Panc1 (cell line): ENCODE results near the gene NEK5. TPM values are rescaled to one million over a fixed set of nuclear protein-coding genes. Genes with fewer than 3 reads are reported as not detected.

Experiments
- ATAC-seq: fragments of 200-7000 bp; cut with Tn5 transposase; 2 replicates; pipeline ENCODE4 v1.9.1; 2020; ENCODE audit warnings: mild to moderate bottlenecking, moderate library complexity
- BruUV-seq: library from RNA; stranded (reverse); fragments of 400-500 nt; replicated peaks from 2 replicates; lab custom pipeline; 2021; lab: Mats Ljungman, UMichigan
- CTCF ChIA-PET: fragments of 300-600 bp; sonication (Branson Sonifier 250); formaldehyde crosslinking; loops from one replicate; lab custom pipeline; 2022; ENCODE audit warnings: antibody characterized with exemption; lab: Charles Lee
- POLR2A ChIA-PET: fragments of 300-600 bp; sonication (Branson Sonifier 250); formaldehyde crosslinking; loops from one replicate; lab custom pipeline; 2022; ENCODE audit warnings: antibody characterized with exemption; lab: Charles Lee
- DNase-seq: peaks from one replicate; pipeline ENCODE4 v3.0.0-alpha.2; 2010; ENCODE audit warnings: low read depth, low spot score
- H3K27ac ChIP-seq: 2 replicates; pipeline ENCODE4 v1.5.1; 2011; ENCODE audit warnings: mild to moderate bottlenecking, low read length, inconsistent platforms
- H3K27me3 ChIP-seq: fragments of 200-500 bp; sonication (Bioruptor generic); 2 replicates; pipeline ENCODE4 v1.6.0; 2014; ENCODE audit warnings: low read length, inconsistent platforms; ENCODE audit not compliant: control insufficient read depth, insufficient read depth
- H3K36me3 ChIP-seq: fragments of 200-500 bp; sonication (Bioruptor generic); 2 replicates; pipeline ENCODE4 v1.5.1; 2014; ENCODE audit warnings: inconsistent platforms, mild to moderate bottlenecking, low read length, moderate library complexity; ENCODE audit not compliant: control insufficient read depth, insufficient read depth
- H3K4me1 ChIP-seq: 2 replicates; pipeline ENCODE4 v1.5.1; 2011; ENCODE audit warnings: inconsistent platforms, mild to moderate bottlenecking, low read length, moderate library complexity; ENCODE audit not compliant: control insufficient read depth, insufficient read depth
- H3K4me3 ChIP-seq, 2 experiments: 2 replicates each; pipeline ENCODE4 v1.5.1; 2011 to 2012; ENCODE audit warnings: low read depth in 2 of 2, low read length in 2 of 2, mild to moderate bottlenecking in 2 of 2, inconsistent platforms in 1 of 2, moderate library complexity in 1 of 2
- H3K9me3 ChIP-seq: fragments of 200-500 bp; sonication (Bioruptor generic); 2 replicates; pipeline ENCODE4 v1.5.1; 2014; ENCODE audit warnings: low read depth, mild to moderate bottlenecking, inconsistent platforms, low read length, moderate library complexity; ENCODE audit not compliant: control insufficient read depth, insufficient read depth
- CTCF ChIP-seq: fragments of 450-650 bp; IDR thresholded peaks from 2 replicates; pipeline ENCODE4 v1.5.1; 2017; ENCODE audit warnings: mild to moderate bottlenecking
- POLR2AphosphoS5 ChIP-seq: IDR thresholded peaks from 2 replicates; pipeline ENCODE4 v1.6.1; 2012; ENCODE audit warnings: mild to moderate bottlenecking, low read depth, low read length, moderate library complexity
- REST ChIP-seq, 2 experiments: IDR thresholded peaks; 2 replicates each; pipeline ENCODE4 v1.6.1; 2011 to 2012; ENCODE audit warnings: low read depth in 2 of 2, control low read depth in 1 of 2, low read length in 1 of 2, mild to moderate bottlenecking in 1 of 2, moderate library complexity in 1 of 2; ENCODE audit not compliant: insufficient read depth in 1 of 2
- SIN3A ChIP-seq: IDR thresholded peaks from 2 replicates; pipeline ENCODE4 v1.6.1; 2012; ENCODE audit warnings: low read depth, mild to moderate bottlenecking, low read length, moderate library complexity, borderline replicate concordance; ENCODE audit not compliant: insufficient read depth
- TCF7L2 ChIP-seq: IDR thresholded peaks from 2 replicates; pipeline ENCODE4 v1.6.1; 2011; ENCODE audit warnings: mild to moderate bottlenecking, low read depth, low read length, inconsistent platforms
- in situ Hi-C: cut with HindIII; loops from 2 replicates; pipeline ENCODE4 v1.10.0; 2016; ENCODE audit warnings: low sequenced_read_pairs, low pct_unique_long_range_greater_than_20kb
- intact Hi-C: fragments of 100-400 bp; cut with micrococcal nuclease; formaldehyde crosslinking; loops from one replicate; pipeline ENCODE4 v1.10.0; 2022; ENCODE audit not compliant: unreplicated experiment
- total RNA-seq: library from RNA; stranded (reverse); gene quantifications from one replicate; pipeline ENCODE4 v1.2.1, GENCODE V29; 2021; ENCODE audit not compliant: unreplicated experiment

The NEK5 gene
- total RNA-seq, 1 experiment from 2014 or later, result 0.08 TPM

- intact Hi-C loops (no loop called here), in situ Hi-C loops (no loop called here)
- Histone ChIP-seq H3K27ac (no peak overlapping the region), H3K9me3 (no peaks in the 10 kb centered on the region), H3K36me3 (no peaks in the 10 kb centered on the region), H3K4me3 (no peak overlapping the region), H3K4me1 (peaks cover 9% of the 10 kb centered on the region), H3K27me3 (no peaks in the 10 kb centered on the region)
- no peak for TF ChIP-seq POLR2AphosphoS5
- TF ChIP-seq SIN3A, result no peak
- no peak for TF ChIP-seq CTCF
- TF ChIP-seq REST (IDR thresholded peaks at IDR 0.05; ENCODE audit: insufficient read depth in 1 of 2, low read depth in 2 of 2, low read length in 1 of 2), result no peak
- TF ChIP-seq TCF7L2, result no peak
- BruUV-seq, result no TSS peak
- ChIA-PET POLR2A (interaction anchor here (0.6 kb wide), 1 partner anchor 38 kb away, joined by 11 read pairs; no protein-coding TSS in a partner anchor), CTCF (no interaction called here)
- DNase-seq (no peak), ATAC-seq (no peak)
These were observed 139.8 kb downstream of the NEK5 start for GRCh38 chr13:51988988-51989618.

Other genes with a start within 250 kb of the NEK5 start
- 19.6 TPM for gene ATP7B, start 117.6 kb downstream of the NEK5 start, total RNA-seq
- gene ALG11, start 116.7 kb downstream of the NEK5 start, total RNA-seq, result 23.9 TPM
- gene UTP14C, start 104.4 kb downstream of the NEK5 start, total RNA-seq, result 11.2 TPM
- gene NEK3, start 30.5 kb upstream of the NEK5 start, total RNA-seq, result 12.0 TPM